Epithelial cell of proximal tubule (primary cell): ENCODE results near the gene OR52E6. TPM values are rescaled to one million over a fixed set of nuclear protein-coding genes. Genes with fewer than 3 reads are reported as not detected.

Experiments used
- DNase-seq: peaks from one replicate; pipeline ENCODE4 v3.0.0-alpha.2; 2011; ENCODE audit warnings: low read depth
- H3K4me3 ChIP-seq: 2 replicates; pipeline ENCODE4 v1.5.1; 2011; ENCODE audit warnings: low read depth, mild to moderate bottlenecking, low read length
- total RNA-seq: library from RNA; depleted of rRNA; stranded (reverse); fragments of >200 nt; gene quantifications from 2 replicates; pipeline ENCODE4 v1.2.3, GENCODE V29; 2015
- TF ChIP-seq, protein P1 (sequence below): conservative IDR thresholded peaks from 2 replicates; pipeline ENCODE4 v1.5.1; 2012; ENCODE audit warnings: low read depth, mild to moderate bottlenecking, low read length

Gene OR52E6
- total RNA-seq, 1 donor from 2014 or later: not detected

DNA sequence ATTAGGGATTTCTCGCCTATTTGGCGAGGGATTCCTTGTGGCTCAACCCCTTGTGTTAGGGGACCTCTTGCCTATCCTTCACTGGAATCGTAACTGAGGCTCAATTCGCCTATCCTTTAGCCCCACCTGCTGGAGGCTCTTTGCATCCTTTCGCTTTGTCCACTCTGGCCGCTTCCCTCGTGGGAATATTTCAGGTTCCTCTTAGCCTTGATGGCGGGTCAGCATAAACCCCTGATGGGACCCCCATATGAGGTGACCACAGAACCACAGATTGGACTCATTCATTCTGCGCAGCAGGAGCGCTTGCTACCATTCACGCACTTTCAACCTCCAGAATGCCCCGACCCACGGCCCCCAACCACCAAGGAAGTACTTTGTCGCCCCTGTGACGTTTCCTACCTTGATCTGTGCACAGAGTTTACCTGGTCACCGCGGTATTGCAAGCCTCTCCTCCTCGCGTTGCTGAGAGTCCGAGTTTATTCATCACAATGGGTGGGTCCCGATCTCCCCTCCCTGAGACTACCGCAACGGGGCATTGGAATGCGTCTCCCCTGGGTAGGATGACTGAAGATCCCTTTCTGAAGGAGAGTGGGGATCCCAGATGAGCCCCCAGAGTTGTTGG is 33.1 kb downstream of the OR52E6 start, which contains the start of gene OR52N2:
TSS of gene OR52N2 (plus strand) at position 425 of the 622 bp plus-strand sequence. CDS start 11,412 bp downstream, outside the sequence.
- H3K4me3 ChIP-seq: peak within 1 kb of the TSS; percentile 51
- TF ChIP-seq, protein P1, sequence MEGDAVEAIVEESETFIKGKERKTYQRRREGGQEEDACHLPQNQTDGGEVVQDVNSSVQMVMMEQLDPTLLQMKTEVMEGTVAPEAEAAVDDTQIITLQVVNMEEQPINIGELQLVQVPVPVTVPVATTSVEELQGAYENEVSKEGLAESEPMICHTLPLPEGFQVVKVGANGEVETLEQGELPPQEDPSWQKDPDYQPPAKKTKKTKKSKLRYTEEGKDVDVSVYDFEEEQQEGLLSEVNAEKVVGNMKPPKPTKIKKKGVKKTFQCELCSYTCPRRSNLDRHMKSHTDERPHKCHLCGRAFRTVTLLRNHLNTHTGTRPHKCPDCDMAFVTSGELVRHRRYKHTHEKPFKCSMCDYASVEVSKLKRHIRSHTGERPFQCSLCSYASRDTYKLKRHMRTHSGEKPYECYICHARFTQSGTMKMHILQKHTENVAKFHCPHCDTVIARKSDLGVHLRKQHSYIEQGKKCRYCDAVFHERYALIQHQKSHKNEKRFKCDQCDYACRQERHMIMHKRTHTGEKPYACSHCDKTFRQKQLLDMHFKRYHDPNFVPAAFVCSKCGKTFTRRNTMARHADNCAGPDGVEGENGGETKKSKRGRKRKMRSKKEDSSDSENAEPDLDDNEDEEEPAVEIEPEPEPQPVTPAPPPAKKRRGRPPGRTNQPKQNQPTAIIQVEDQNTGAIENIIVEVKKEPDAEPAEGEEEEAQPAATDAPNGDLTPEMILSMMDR: peak; percentile 90
- peak; percentile 16 for DNase-seq

- DNase-seq: no peak
- H3K4me3 ChIP-seq: no peak overlapping the region
- TF ChIP-seq, protein P1: no peak
Measured at GRCh38 chr11:5807580-5807979, 34.1 kb downstream of the OR52E6 start.

DNA sequence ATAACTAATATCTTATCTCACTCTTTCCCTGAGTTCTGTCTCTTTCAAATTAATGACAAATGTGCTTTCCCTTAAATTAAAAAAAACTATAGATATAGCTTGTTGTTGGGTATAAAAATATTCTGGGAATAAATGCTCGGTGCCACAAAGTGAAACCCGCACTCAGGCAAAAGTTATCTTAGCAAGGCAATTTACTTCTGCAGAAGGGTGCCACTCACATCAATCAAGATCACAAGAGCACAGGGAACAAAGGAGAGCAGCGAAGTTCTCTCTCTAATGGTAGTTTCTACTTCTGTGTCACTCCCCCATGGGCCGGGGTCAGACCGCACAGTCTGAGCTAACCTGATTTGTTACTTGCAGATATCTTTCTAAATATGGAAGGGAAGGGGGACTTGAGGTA is 37.7 kb downstream of the OR52E6 start:
- TF ChIP-seq, protein P1: no peak
- no peak for DNase-seq

DNA sequence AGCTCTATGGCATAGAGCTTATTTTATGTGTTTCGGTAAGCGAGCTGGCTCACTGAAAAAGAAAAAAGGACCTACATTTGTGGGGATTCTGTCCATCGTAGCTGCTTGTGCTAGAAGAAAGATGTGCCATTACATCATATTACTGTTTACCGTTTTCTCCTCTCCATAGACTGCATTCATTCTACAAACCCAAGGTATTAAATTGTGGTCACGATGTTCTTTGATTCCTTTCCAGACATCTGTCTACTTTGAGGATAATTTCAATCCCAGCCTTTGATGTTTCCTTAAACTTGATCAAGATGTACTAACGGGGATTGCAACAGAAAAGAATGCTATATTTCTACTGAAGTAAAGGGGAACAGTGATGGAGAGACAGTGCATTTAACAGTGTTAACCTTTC is 45.2 kb downstream of the OR52E6 start:
- TF ChIP-seq, protein P1: no peak
- DNase-seq: no peak
- H3K4me3 ChIP-seq: no peak overlapping the region

More for the DNA sequence above, 37.7 kb downstream of the OR52E6 start:
- H3K4me3 ChIP-seq: no peak overlapping the region

DNA sequence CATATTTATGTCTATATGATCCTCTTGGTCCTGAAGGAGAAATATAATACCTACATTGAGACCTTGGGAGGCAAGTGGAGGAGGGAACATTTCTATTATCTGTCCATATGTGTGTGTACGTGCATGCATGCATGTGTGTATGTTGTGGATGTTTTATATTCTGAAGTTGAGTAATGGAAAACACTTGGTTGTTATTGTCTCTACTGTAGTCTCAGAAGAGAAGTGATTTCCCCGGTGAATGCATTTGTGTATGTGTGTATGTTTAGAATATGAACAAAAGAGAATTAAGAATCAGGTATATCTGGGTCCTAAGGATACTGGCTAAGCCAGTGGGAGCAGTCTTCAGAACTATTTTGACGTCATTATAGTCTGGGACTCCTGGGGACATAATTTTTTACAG is 50.5 kb downstream of the OR52E6 start, which contains the start of gene OR52N1:
TSS of gene OR52N1 (minus strand) at position 101 of the 400 bp plus-strand sequence. CDS start 2,449 bp downstream, outside the sequence.
- H3K4me3 ChIP-seq: no peak within 1 kb of the TSS
- TF ChIP-seq, protein P1: no peak
- DNase-seq: no peak

Other genes with a start within 250 kb of the OR52E6 start
- gene TRIM6, start 245.3 kb downstream of the OR52E6 start, total RNA-seq: 1.4 and 6.3 TPM in 2 replicates
- 2.4 and 7.8 TPM in 2 replicates for gene TRIM34, start 216.9 kb downstream of the OR52E6 start, total RNA-seq
- 20.5 and 28.5 TPM in 2 replicates for gene TRIM5, start 156.8 kb downstream of the OR52E6 start, total RNA-seq
- 8.2 and 18.9 TPM in 2 replicates for gene TRIM22, start 152.1 kb downstream of the OR52E6 start, total RNA-seq
- gene OR56B1, start 105.4 kb downstream of the OR52E6 start, total RNA-seq: not detected in 2 replicates
- gene OR52N4, start 87.7 kb downstream of the OR52E6 start, total RNA-seq: not detected in 2 replicates
- not detected in 2 replicates for gene OR52N5, start 58.5 kb downstream of the OR52E6 start, total RNA-seq
- not detected in 2 replicates for gene OR52N1, start 50.6 kb downstream of the OR52E6 start, total RNA-seq
- gene OR52N2, start 33.0 kb downstream of the OR52E6 start, total RNA-seq: not detected in 2 replicates
- not detected in 2 replicates for gene OR52E8, start 15.8 kb upstream of the OR52E6 start, total RNA-seq
- not detected in 2 replicates for gene OR52E4, start 38.7 kb upstream of the OR52E6 start, total RNA-seq
- not detected in 2 replicates for gene OR52E5, start 51.3 kb upstream of the OR52E6 start, total RNA-seq
- gene OR56A3, start 100.4 kb upstream of the OR52E6 start, total RNA-seq: not detected in 2 replicates
- gene OR56A5, start 126.6 kb upstream of the OR52E6 start, total RNA-seq: not detected in 2 replicates
- gene OR52L1, start 145.1 kb upstream of the OR52E6 start, total RNA-seq: not detected in 2 replicates
- gene OR56A4, start 165.0 kb upstream of the OR52E6 start, total RNA-seq: not detected in 2 replicates
- gene OR56A1, start 188.9 kb upstream of the OR52E6 start, total RNA-seq: not detected in 2 replicates